ENCODE measurements around the gene MMEL1. TPM values are rescaled to one million over a fixed set of nuclear protein-coding genes. Genes with fewer than 3 reads are reported as not detected.

The MMEL1 gene
- polyA plus RNA-seq, 1 of the 3 experiments (the other 2 are of a cell fraction), result 0.16 TPM

DNA sequence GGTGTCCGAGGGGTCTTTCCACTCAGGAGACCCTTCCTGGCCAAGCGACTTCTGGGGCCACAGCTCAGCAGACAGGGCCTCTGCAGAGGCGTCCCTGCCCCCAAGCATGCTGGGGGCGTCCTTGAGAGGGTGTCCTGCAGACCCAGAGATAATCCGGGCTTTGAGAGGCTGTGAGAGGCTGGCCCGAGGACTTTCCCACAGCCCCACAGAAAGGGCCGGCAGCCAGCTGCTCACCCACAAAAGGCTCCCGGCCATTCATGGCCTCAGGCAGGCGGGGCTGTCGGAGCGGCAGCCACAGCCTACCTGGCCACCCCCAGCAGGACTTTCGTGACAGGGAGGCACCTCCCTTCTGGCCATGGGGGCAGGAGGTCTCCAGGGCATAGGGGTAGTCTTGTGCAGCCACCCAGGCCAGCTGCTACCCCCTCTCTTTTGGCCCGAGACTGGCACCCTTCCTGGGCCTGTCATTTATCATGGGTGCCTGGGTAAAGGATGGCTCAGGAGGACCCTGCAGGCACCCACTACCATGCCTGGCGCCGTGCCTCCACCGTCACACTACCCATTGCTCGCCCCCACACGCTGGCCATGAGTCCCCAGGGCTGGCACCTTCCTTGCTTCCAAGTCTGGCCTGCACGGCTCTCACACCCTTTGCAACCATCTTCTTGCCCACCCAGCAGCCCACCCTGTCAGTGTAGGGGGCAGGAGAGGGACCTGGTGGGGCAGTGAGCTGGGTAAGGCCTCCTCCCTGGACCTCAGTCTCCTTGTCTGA lies 87.8 kb downstream of the MMEL1 start:
- Histone ChIP-seq H3K79me2 (ENCODE audit: insufficient read depth) (no peaks in the 10 kb centered on the region), H3K9me3 (no peaks in the 10 kb centered on the region), H3K36me3 (replicated peaks in 1 of 2; ENCODE audit: control insufficient read depth in 1 of 2, insufficient read depth in 2 of 2, low read length in 1 of 2) (no peaks in the 10 kb centered on the region), H2AFZ (ENCODE audit: low read depth) (no peak overlapping the region), H3K9me2 (no peaks in the 10 kb centered on the region), H4K20me1 (ENCODE audit: insufficient read depth) (no peaks in the 10 kb centered on the region), H3K4me2 (no peak overlapping the region), H3K27me3 (ENCODE audit: insufficient read depth) (no peaks in the 10 kb centered on the region), H3F3A (replicated peaks; ENCODE audit: insufficient read depth) (no peaks in the 10 kb centered on the region), H3K9ac (no peak overlapping the region), H3K4me3 (ENCODE audit: low read depth in 2 of 2, low read length in 1 of 2) (no peak overlapping the region), H3K27ac (ENCODE audit: low read depth in 2 of 2, low read length in 1 of 2) (peak overlapping the region in 1 of 2 experiments; percentile 97; a peak in 2 of 4 replicates), H3K4me1 (ENCODE audit: control insufficient read depth in 1 of 2, insufficient read depth in 2 of 2, low read depth in 1 of 2, low read length in 1 of 2) (peaks cover 0 to 56% of the 10 kb centered on the region in 2 experiments; a peak in 1 of 4 replicates)
- no CpG with 5 or more reads among the region's 19 CpGs for WGBS (ENCODE audit: low lambda C conversion rate)
- ChIA-PET CTCF (interaction anchor here (0.8 to 5.1 kb wide), 12 partner anchors 13 to 131 kb away, joined by 3 to 53 read pairs (median 7); partner anchors contain the start of gene HES5), POLR2A (interaction anchor here (0.6 to 3.6 kb wide), 9 partner anchors 11 to 85 kb away, joined by 3 to 24 read pairs (median 6); partner anchors contain the start of genes PANK4 and PLCH2)
- DNase-seq, result no peak
- no peak for TF ChIP-seq YY1 (IDR thresholded peaks at IDR 0.05; ENCODE audit: low read depth)
- TF ChIP-seq, protein P1, sequence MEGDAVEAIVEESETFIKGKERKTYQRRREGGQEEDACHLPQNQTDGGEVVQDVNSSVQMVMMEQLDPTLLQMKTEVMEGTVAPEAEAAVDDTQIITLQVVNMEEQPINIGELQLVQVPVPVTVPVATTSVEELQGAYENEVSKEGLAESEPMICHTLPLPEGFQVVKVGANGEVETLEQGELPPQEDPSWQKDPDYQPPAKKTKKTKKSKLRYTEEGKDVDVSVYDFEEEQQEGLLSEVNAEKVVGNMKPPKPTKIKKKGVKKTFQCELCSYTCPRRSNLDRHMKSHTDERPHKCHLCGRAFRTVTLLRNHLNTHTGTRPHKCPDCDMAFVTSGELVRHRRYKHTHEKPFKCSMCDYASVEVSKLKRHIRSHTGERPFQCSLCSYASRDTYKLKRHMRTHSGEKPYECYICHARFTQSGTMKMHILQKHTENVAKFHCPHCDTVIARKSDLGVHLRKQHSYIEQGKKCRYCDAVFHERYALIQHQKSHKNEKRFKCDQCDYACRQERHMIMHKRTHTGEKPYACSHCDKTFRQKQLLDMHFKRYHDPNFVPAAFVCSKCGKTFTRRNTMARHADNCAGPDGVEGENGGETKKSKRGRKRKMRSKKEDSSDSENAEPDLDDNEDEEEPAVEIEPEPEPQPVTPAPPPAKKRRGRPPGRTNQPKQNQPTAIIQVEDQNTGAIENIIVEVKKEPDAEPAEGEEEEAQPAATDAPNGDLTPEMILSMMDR (IDR thresholded peaks at IDR 0.05), result no peak

DNA sequence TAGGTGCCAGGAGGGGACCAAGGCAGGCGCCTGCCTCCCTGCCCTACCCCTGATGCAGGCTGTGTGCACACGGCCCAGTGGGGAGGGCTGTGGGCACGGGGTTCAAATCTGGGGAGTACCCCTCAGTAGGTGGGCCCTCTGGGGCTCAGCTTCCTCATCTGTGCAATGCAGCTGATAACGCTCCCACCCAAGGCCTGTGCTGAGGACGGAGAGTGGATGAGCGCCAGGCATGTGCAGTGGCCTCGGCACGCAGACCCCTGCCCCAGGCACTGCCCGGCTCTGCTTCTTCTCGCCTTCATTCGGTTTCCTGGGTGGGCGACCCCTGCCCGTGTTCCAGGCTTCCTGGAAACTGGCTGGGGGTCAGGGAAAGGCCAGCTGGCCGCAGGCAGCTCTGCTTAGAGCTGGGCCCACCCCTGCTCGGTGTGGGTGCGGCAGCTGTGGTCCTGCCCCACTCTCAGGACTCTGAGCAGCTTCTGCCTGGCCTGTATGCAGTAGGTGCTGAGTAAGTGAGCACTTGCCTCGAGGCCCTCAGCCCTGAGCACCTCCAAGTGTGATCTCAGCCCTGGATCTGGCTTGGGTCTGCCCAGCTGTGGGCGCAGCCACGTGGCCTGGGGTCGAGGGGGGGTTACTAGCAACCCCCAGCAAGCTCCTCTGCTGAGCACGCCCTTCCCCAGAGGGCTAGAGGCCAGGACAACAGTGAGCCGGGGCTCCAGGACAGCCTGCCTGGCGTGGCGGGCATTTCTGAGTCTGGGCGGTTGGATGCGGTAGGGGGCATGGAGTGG lies 88.5 kb downstream of the MMEL1 start:
- no peak overlapping the region for H3K4me3 ChIP-seq (ENCODE audit: low read depth in 2 of 2, low read length in 1 of 2)
- no peaks in the 10 kb centered on the region for H3K9me3 ChIP-seq
- H3K36me3 ChIP-seq (replicated peaks in 1 of 2; ENCODE audit: control insufficient read depth in 1 of 2, insufficient read depth in 2 of 2, low read length in 1 of 2), result no peaks in the 10 kb centered on the region
- no peaks in the 10 kb centered on the region for H3K79me2 ChIP-seq (ENCODE audit: insufficient read depth)
- WGBS (ENCODE audit: low lambda C conversion rate), result 52% methylated on average over 12 of the region's 26 CpGs
- no peak overlapping the region for H3K9ac ChIP-seq
- H4K20me1 ChIP-seq (ENCODE audit: insufficient read depth), result no peaks in the 10 kb centered on the region
- peak; percentile 69 for DNase-seq
- POLR2A ChIA-PET, result interaction anchor here (0.6 to 3.6 kb wide), 14 partner anchors 12 to 1651 kb away, joined by 3 to 24 read pairs (median 4); partner anchors contain the start of genes PANK4 and PLCH2
- CTCF ChIA-PET, result interaction anchor here (0.6 to 4.1 kb wide), 13 partner anchors 12 to 131 kb away, joined by 3 to 35 read pairs (median 4); partner anchors contain the start of genes HES5 and PLCH2
- H3K27me3 ChIP-seq (ENCODE audit: insufficient read depth), result no peaks in the 10 kb centered on the region
- H3K27ac ChIP-seq (ENCODE audit: low read depth in 2 of 2, low read length in 1 of 2), result peak overlapping the region in 1 of 2 experiments; percentile 97; a peak in 2 of 4 replicates
- no peak overlapping the region for H2AFZ ChIP-seq (ENCODE audit: low read depth)
- H3K9me2 ChIP-seq, result no peaks in the 10 kb centered on the region
- peaks cover 0 to 56% of the 10 kb centered on the region in 2 experiments; a peak in 1 of 4 replicates for H3K4me1 ChIP-seq (ENCODE audit: control insufficient read depth in 1 of 2, insufficient read depth in 2 of 2, low read depth in 1 of 2, low read length in 1 of 2)
- no peaks in the 10 kb centered on the region for H3F3A ChIP-seq (replicated peaks; ENCODE audit: insufficient read depth)
- peak overlapping the region; percentile 44; the same call in 1 of the 2 replicates for H3K4me2 ChIP-seq
- no peak for TF ChIP-seq EZH2phosphoT487 (IDR thresholded peaks at IDR 0.05; ENCODE audit: borderline replicate concordance, low read depth)
- no peak for TF ChIP-seq TAF1 (IDR thresholded peaks at IDR 0.05; ENCODE audit: borderline replicate concordance, low read depth, low read length)
- TF ChIP-seq GATA2 (CRISPR knock-in tag; IDR thresholded peaks at IDR 0.05), result peak; percentile 33; the same call in 1 of the 2 replicates
- TF ChIP-seq FOXJ3 (CRISPR knock-in tag; IDR thresholded peaks at IDR 0.05), result no peak
- no peak for TF ChIP-seq NFIC (IDR thresholded peaks at IDR 0.05; ENCODE audit: borderline replicate concordance)
- TF ChIP-seq TEAD4 (IDR thresholded peaks at IDR 0.05; ENCODE audit: borderline replicate concordance, insufficient read depth), result no peak
- no peak for TF ChIP-seq RFX5 (IDR thresholded peaks at IDR 0.05; ENCODE audit: low read length)
- no peak for TF ChIP-seq GABPA (IDR thresholded peaks at IDR 0.05; ENCODE audit: low read depth)
- TF ChIP-seq NRF1 (IDR thresholded peaks at IDR 0.05; ENCODE audit: low read depth, low read length), result no peak
- no peak for TF ChIP-seq SIN3A (IDR thresholded peaks at IDR 0.05; ENCODE audit: borderline replicate concordance, low read depth, low read length)
- TF ChIP-seq MEF2A (IDR thresholded peaks at IDR 0.05; ENCODE audit: borderline replicate concordance, low read depth), result no peak
- 0 out of 2 replicates have a peak, but pooled peaks have one; percentile 2 for TF ChIP-seq RAD21 (IDR thresholded peaks at IDR 0.05; ENCODE audit: low read length)
- TF ChIP-seq MXI1 (IDR thresholded peaks at IDR 0.05; ENCODE audit: low read depth, low read length), result peak; percentile 47; the same call in 1 of the 2 replicates
- no peak for TF ChIP-seq TCF12 (IDR thresholded peaks at IDR 0.05)
- no peak for TF ChIP-seq POLR2AphosphoS5 (IDR thresholded peaks at IDR 0.05; ENCODE audit: low read depth, low read length)
- no peak for TF ChIP-seq RCOR1 (IDR thresholded peaks at IDR 0.05; ENCODE audit: low read length)
- TF ChIP-seq, protein P2, sequence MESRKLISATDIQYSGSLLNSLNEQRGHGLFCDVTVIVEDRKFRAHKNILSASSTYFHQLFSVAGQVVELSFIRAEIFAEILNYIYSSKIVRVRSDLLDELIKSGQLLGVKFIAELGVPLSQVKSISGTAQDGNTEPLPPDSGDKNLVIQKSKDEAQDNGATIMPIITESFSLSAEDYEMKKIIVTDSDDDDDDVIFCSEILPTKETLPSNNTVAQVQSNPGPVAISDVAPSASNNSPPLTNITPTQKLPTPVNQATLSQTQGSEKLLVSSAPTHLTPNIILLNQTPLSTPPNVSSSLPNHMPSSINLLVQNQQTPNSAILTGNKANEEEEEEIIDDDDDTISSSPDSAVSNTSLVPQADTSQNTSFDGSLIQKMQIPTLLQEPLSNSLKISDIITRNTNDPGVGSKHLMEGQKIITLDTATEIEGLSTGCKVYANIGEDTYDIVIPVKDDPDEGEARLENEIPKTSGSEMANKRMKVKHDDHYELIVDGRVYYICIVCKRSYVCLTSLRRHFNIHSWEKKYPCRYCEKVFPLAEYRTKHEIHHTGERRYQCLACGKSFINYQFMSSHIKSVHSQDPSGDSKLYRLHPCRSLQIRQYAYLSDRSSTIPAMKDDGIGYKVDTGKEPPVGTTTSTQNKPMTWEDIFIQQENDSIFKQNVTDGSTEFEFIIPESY (IDR thresholded peaks at IDR 0.05; ENCODE audit: borderline replicate concordance, low read depth), result no peak
- peak in 1 of 2 experiments; percentile 51; a peak in 1 of 4 replicates for TF ChIP-seq EP300 (IDR thresholded peaks at IDR 0.05; ENCODE audit: borderline replicate concordance in 1 of 2, low read depth in 1 of 2, low read length in 1 of 2)
